HG03095 (cell line): ENCODE data around the gene SLC39A5.
A peak's percentile ranks its signal among the peaks of the same experiment; 100 is the strongest.
"Not testable (repeated sequence)": the region's sequence is repeated elsewhere in the genome, so short reads cannot be mapped to it uniquely, and the experiment has no call there.

Source experiments
- ATAC-seq: cut with Tn5 transposase; IDR thresholded peaks from one replicate; pipeline ENCODE4 v1.9.1; 2021; ENCODE audit warnings: moderate library complexity; ENCODE audit not compliant: unreplicated experiment

Gene SLC39A5

GRCh38 chr12:56229916-56230431 is at the start of gene SLC39A5:
SLC39A5 (plus strand) TSS chr12:56230051; CDS start chr12:56231275, 1,224 bp downstream.
- ATAC-seq, result no peak

GRCh38 chr12:56186957-56187356 is 42.9 kb upstream of the SLC39A5 start:
- no peak for ATAC-seq

GRCh38 chr12:56188131-56188777 is 41.6 kb upstream of the SLC39A5 start:
- ATAC-seq, result no peak

GRCh38 chr12:56188778-56189098 is 41.1 kb upstream of the SLC39A5 start:
- ATAC-seq, result no peak

GRCh38 chr12:56189099-56189917 is 40.5 kb upstream of the SLC39A5 start, which contains the start of gene SMARCC2:
SMARCC2 (minus strand) TSS chr12:56189483; CDS start chr12:56189461, 22 bp downstream.
- ATAC-seq, result peak; percentile 58

- peak; percentile 37 for ATAC-seq
Measured at GRCh38 chr12:56189918-56190694, 39.7 kb upstream of the SLC39A5 start.

GRCh38 chr12:56190695-56191155 is 39.1 kb upstream of the SLC39A5 start:
- no peak for ATAC-seq

GRCh38 chr12:56192582-56192981 is 37.3 kb upstream of the SLC39A5 start:
- no peak for ATAC-seq

GRCh38 chr12:56193025-56193578 is 36.7 kb upstream of the SLC39A5 start:
- ATAC-seq, result no peak

- not testable (repeated sequence) for ATAC-seq
Measured at GRCh38 chr12:56196818-56197550, 32.9 kb upstream of the SLC39A5 start.

GRCh38 chr12:56197921-56198635 is 31.8 kb upstream of the SLC39A5 start:
- ATAC-seq, result no peak

- ATAC-seq, result no peak
Measured at GRCh38 chr12:56198836-56199235, 31.0 kb upstream of the SLC39A5 start.

- ATAC-seq, result no peak
Measured at GRCh38 chr12:56202366-56202765, 27.5 kb upstream of the SLC39A5 start.

GRCh38 chr12:56202838-56203237 is 27.0 kb upstream of the SLC39A5 start:
- ATAC-seq, result no peak

- ATAC-seq, result no peak
Measured at GRCh38 chr12:56204275-56204674, 25.6 kb upstream of the SLC39A5 start.

GRCh38 chr12:56205445-56205844 is 24.4 kb upstream of the SLC39A5 start:
- ATAC-seq, result no peak

- ATAC-seq, result no peak
Measured at GRCh38 chr12:56206452-56207166, 23.2 kb upstream of the SLC39A5 start.

GRCh38 chr12:56208006-56208405 is 21.8 kb upstream of the SLC39A5 start:
- no peak for ATAC-seq

- no peak for ATAC-seq
Measured at GRCh38 chr12:56212361-56212760, 17.5 kb upstream of the SLC39A5 start.
